ENCODE results near the gene EPHB1. TPM values are rescaled to one million over a fixed set of nuclear protein-coding genes. Genes with fewer than 3 reads are reported as not detected.

EPHB1 gene
- total RNA-seq, 1 experiment from 2014 or later, result 2.8 TPM

- Histone ChIP-seq H4K5ac (ENCODE audit: insufficient read length, low read depth, low read length) (no peak overlapping the region), H3K23me2 (ENCODE audit: insufficient read length, low read depth, low read length, poor library complexity, severe bottlenecking) (no peaks in the 10 kb centered on the region), H4K91ac (ENCODE audit: insufficient read length, low read depth, low read length) (no peak overlapping the region), H2AK5ac (ENCODE audit: insufficient read length, low read length) (no peak overlapping the region), H3K18ac (ENCODE audit: insufficient read length, low read depth, low read length) (no peak overlapping the region), H3K14ac (ENCODE audit: insufficient read depth, low read length) (no peak overlapping the region), H2BK5ac (ENCODE audit: insufficient read length, low read length) (no peak overlapping the region), H3K79me1 (ENCODE audit: insufficient read depth, low read depth, low read length, poor library complexity, severe bottlenecking) (no peaks in the 10 kb centered on the region), H3K9me3 (ENCODE audit: control insufficient read depth, low read depth, low read length) (no peaks in the 10 kb centered on the region), H2BK15ac (ENCODE audit: low read depth, low read length) (no peak overlapping the region), H4K8ac (replicated peaks; ENCODE audit: insufficient read length, low read depth, low read length) (no peak overlapping the region), H3K27me3 (ENCODE audit: insufficient read depth, low read length) (no peaks in the 10 kb centered on the region), H3K4ac (ENCODE audit: low read depth, low read length) (no peak overlapping the region), H3K9ac (ENCODE audit: extremely low read depth, insufficient read length, low read length) (no peak overlapping the region), H3K4me1 (ENCODE audit: insufficient read depth, low read length) (peaks cover 5% of the 10 kb centered on the region; the same call in 1 of the 2 replicates), H4K20me1 (ENCODE audit: control insufficient read depth, insufficient read depth, insufficient read length) (peaks cover 2% of the 10 kb centered on the region), H2BK120ac (ENCODE audit: low read depth, low read length, poor library complexity, severe bottlenecking) (no peak overlapping the region), H3K4me2 (ENCODE audit: insufficient read depth, insufficient read length, low read length) (no peak overlapping the region), H3T11ph (ENCODE audit: low read length) (no peak overlapping the region), H3K56ac (ENCODE audit: insufficient read length, low read depth, low read length) (no peak overlapping the region), H2BK20ac (ENCODE audit: low read depth, low read length, poor library complexity, severe bottlenecking) (no peak overlapping the region), H2BK12ac (ENCODE audit: insufficient read length, low read depth, low read length) (no peak overlapping the region), H3K23ac (ENCODE audit: insufficient read length, low read depth, low read length) (no peak overlapping the region), H3K79me2 (ENCODE audit: insufficient read depth, low read length) (no peaks in the 10 kb centered on the region), H2AFZ (ENCODE audit: low read length) (no peak overlapping the region), H3K27ac (ENCODE audit: insufficient read length, low read depth, low read length) (no peak overlapping the region)
- H3K36me3 Mint-ChIP-seq (ENCODE audit: insufficient read depth in 1 of 3, low read depth in 3 of 3), result no peaks in the 10 kb centered on the region
- no peak overlapping the region for H3K4me3 Mint-ChIP-seq
- H3K4me1 Mint-ChIP-seq, result peaks cover 19 to 20% of the 10 kb centered on the region in 2 experiments
- H3K27ac Mint-ChIP-seq, result no peak overlapping the region
- no peak for DNase-seq
- H3K9me3 Mint-ChIP-seq, result no peaks in the 10 kb centered on the region
- H3K27me3 Mint-ChIP-seq (ENCODE audit: low read depth), result no peaks in the 10 kb centered on the region; the same call in 1 of the 2 replicates
- WGBS (ENCODE audit: extremely low coverage, insufficient read length, low lambda C conversion rate), result no CpG with 5 or more reads among the region's 7 CpGs
- no peak for TF ChIP-seq CTCF (conservative IDR thresholded peaks at IDR 0.05)
Observed at GRCh38 chr3:135084405-135084804, 289.3 kb downstream of the EPHB1 start.

All from H9 (cell line).